Neutrophil (primary cell): Measurements from ENCODE around the gene CC2D1B.

Experiments used
- H3K27ac ChIP-seq: fragments of 200-600 bp; sonication (generic); 2 replicates; pipeline ENCODE4 v1.5.1; 2016; ENCODE audit warnings: mild to moderate bottlenecking, moderate library complexity
- H3K27me3 ChIP-seq: fragments of 200-600 bp; sonication (generic); 2 replicates; pipeline ENCODE4 v1.6.0; 2016; ENCODE audit warnings: mild to moderate bottlenecking
- H3K36me3 ChIP-seq: fragments of 200-600 bp; sonication (generic); 2 replicates; pipeline ENCODE4 v1.5.1; 2017
- H3K4me1 ChIP-seq, 2 experiments: fragments of 200-600 bp in 1 of 2; sonication (generic) in 1 of 2; 1 replicate in 1 of 2; 2 replicates in 1 of 2; pipeline versions ENCODE4 v1.5.1 to v1.6.1; 2013 to 2016; ENCODE audit warnings: low read depth in 1 of 2, low read length in 1 of 2, mild to moderate bottlenecking in 1 of 2, moderate library complexity in 1 of 2; ENCODE audit not compliant: control insufficient read depth in 1 of 2, insufficient read depth in 1 of 2
- H3K4me3 ChIP-seq, 2 experiments: fragments of 200-600 bp in 1 of 2; sonication (generic) in 1 of 2; 1 replicate in 1 of 2; 2 replicates in 1 of 2; pipeline ENCODE4 v1.5.1; 2013 to 2016; ENCODE audit warnings: low read depth in 1 of 2, low read length in 1 of 2, mild to moderate bottlenecking in 1 of 2, moderate library complexity in 1 of 2
- H3K9me3 ChIP-seq: fragments of 200-600 bp; sonication (generic); 2 replicates; pipeline ENCODE4 v1.5.1; 2016
- TF ChIP-seq, protein P1 (sequence below): fragments of 200-600 bp; sonication (generic); IDR thresholded peaks from 2 replicates; pipeline ENCODE4 v1.5.1; 2016; ENCODE audit warnings: antibody characterized with exemption

CC2D1B gene

DNA sequence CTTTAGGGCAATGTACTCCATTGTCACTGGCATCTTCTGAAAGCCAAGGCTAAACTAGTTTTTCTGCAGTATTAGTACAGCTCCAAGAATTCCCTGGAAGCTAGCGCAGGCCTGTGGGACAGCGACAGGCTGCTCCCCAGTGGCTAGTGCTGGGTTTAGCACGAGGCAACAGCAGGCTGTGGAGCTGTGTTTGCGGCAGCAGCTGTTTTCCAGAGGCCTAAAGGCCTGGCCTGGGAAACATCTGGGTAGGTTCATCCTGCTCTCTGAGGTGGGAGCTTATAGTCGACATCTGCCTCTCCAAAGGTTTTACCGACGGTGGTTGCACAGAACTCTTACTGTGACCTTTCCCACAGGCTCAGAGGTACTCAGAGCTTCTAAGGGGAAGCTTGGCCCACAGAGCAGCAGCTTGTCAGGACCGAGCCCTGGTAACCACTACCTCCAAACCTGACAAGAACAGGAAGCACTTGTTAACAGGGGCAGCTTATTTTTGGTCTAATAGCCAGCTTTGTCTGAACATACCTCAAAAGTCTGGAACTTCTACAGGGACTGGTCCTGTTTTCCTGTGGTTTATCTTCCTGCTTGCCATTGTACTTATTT, 17.2 kb downstream of the CC2D1B start:
- no peaks in the 10 kb centered on the region for H3K27me3 ChIP-seq
- H3K9me3 ChIP-seq: no peaks in the 10 kb centered on the region
- no peak overlapping the region for H3K27ac ChIP-seq
- no peaks in the 10 kb centered on the region for H3K4me1 ChIP-seq
- TF ChIP-seq, protein P1, sequence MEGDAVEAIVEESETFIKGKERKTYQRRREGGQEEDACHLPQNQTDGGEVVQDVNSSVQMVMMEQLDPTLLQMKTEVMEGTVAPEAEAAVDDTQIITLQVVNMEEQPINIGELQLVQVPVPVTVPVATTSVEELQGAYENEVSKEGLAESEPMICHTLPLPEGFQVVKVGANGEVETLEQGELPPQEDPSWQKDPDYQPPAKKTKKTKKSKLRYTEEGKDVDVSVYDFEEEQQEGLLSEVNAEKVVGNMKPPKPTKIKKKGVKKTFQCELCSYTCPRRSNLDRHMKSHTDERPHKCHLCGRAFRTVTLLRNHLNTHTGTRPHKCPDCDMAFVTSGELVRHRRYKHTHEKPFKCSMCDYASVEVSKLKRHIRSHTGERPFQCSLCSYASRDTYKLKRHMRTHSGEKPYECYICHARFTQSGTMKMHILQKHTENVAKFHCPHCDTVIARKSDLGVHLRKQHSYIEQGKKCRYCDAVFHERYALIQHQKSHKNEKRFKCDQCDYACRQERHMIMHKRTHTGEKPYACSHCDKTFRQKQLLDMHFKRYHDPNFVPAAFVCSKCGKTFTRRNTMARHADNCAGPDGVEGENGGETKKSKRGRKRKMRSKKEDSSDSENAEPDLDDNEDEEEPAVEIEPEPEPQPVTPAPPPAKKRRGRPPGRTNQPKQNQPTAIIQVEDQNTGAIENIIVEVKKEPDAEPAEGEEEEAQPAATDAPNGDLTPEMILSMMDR: no peak
- H3K36me3 ChIP-seq: peaks cover 38% of the 10 kb centered on the region
- H3K4me3 ChIP-seq: no peak overlapping the region

DNA sequence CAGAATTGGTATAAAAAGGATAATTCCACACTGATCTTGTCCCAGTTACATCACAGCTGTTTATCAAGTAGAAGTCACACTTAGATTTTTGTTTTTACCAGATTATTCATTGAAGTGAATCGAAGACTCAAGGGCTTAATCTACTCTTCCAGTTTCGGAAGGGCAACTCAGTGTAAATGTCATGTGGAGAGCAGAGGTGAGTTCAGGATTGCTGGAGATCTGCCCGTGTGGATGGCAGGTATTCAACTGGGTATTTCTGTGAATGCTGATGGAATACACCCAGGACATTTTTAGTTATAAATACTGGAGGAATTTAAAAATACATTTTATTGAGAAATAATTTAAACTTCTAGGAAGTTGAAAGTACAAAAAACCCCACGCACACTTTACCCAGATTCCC, 19.4 kb downstream of the CC2D1B start:
- TF ChIP-seq, protein P1: no peak
- Histone ChIP-seq H3K27ac (no peak overlapping the region), H3K4me1 (no peaks in the 10 kb centered on the region), H3K9me3 (no peaks in the 10 kb centered on the region), H3K27me3 (no peaks in the 10 kb centered on the region), H3K36me3 (peaks cover 17% of the 10 kb centered on the region), H3K4me3 (no peak overlapping the region)

DNA sequence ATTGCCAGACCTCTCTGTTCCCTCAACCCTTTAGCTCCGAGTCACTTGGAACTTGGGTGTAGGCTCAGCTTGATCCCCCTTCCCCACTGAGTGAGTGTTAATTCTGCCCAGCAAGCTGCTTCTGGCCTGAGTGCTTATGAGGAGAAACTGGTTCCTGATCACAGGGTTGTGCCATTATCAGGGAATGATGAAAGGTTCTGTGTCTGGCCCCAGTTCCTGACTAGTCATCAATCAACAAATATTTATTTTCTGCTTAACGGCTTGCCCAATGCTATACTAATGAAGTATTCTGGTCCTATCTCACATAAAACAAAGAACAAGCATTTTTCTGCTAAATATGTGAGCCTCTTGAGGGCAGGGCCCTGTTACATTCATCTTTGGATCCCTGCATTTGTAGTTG, 20.8 kb downstream of the CC2D1B start:
- Histone ChIP-seq H3K4me1 (no peaks in the 10 kb centered on the region), H3K4me3 (no peak overlapping the region), H3K36me3 (peaks cover 3% of the 10 kb centered on the region), H3K27ac (no peak overlapping the region), H3K27me3 (no peaks in the 10 kb centered on the region), H3K9me3 (no peaks in the 10 kb centered on the region)
- TF ChIP-seq, protein P1: no peak

DNA sequence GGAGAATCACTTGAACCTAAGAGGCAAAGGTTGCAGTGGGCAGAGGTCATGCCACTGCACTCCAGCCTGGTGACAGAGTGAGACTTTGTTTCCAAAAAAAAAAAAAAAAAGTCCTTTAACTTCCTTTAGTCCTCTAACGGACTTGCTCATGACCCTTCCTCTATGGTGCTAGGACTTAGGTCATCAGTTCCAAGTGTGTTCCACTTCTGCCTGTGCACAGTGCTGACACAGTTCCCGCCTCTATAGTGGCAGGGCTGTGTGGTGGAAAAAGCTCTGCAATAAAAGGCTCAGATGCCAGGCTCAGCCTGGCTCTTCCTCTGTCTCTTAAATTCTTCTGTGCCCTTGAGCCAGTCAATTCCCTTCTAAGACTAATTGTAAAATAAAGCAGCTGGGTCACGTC, 22.0 kb downstream of the CC2D1B start:
- Histone ChIP-seq H3K36me3 (no peaks in the 10 kb centered on the region), H3K4me1 (no peaks in the 10 kb centered on the region), H3K9me3 (no peaks in the 10 kb centered on the region), H3K27ac (no peak overlapping the region), H3K27me3 (no peaks in the 10 kb centered on the region), H3K4me3 (no peak overlapping the region)
- TF ChIP-seq, protein P1: no peak

DNA sequence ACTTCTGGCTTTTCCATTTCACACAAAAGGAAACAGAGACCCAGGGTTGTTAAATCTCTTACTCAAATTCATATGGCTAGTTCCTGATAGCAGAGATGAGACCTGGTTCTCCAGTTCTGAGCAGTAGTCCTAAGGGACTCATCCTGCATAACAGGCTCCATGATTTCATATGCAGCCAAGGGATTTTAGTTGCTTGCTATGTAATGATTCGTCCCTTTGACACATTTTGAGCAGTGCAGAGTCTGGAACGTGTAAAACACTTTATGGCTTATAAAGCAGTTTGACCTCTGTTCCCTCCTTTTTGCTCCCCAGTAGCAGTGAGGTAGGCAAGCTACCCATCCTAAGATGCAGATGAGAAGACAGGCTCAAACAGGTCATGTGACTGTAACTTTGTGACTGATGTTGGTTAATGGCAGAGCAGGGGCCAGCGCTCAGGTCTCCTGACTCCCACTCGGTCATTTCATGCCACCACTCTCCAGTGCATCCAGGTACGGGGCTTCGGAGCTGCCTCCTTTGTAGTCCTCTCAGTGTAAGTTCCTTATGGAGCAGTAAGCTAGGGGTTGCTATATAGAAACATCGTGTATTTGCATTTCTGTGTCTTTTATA, 24.2 kb downstream of the CC2D1B start:
- Histone ChIP-seq H3K4me3 (no peak overlapping the region), H3K36me3 (no peaks in the 10 kb centered on the region), H3K9me3 (no peaks in the 10 kb centered on the region), H3K27ac (no peak overlapping the region), H3K4me1 (no peaks in the 10 kb centered on the region), H3K27me3 (no peaks in the 10 kb centered on the region)
- TF ChIP-seq, protein P1: no peak
